Medulla oblongata (tissue), 1 donor: ENCODE results near the gene ROPN1L.
"Not testable (repeated sequence)": the region's sequence is repeated elsewhere in the genome, so short reads cannot be mapped to it uniquely, and the experiment has no call there.

Experiments used
- DNase-seq: peaks from one replicate; pipeline ENCODE4 v3.0.0-alpha.2; 2015; ENCODE audit errors: extremely low spot score

ROPN1L gene

GRCh38 chr5:10478436-10478835 is 36.8 kb downstream of the ROPN1L start:
- no peak for DNase-seq

GRCh38 chr5:10479154-10479721 is 37.6 kb downstream of the ROPN1L start:
- no peak for DNase-seq

GRCh38 chr5:10480237-10480985 is 38.7 kb downstream of the ROPN1L start:
- DNase-seq: no peak

- no peak for DNase-seq
Observed at GRCh38 chr5:10481241-10481935, 39.7 kb downstream of the ROPN1L start.

- no peak for DNase-seq
Observed at GRCh38 chr5:10482791-10483530, 41.3 kb downstream of the ROPN1L start.

GRCh38 chr5:10484774-10485141 is 43.1 kb downstream of the ROPN1L start:
- no peak for DNase-seq

- DNase-seq: no peak
Observed at GRCh38 chr5:10485142-10485795, 43.6 kb downstream of the ROPN1L start.

- no peak for DNase-seq
Observed at GRCh38 chr5:10485897-10486296, 44.2 kb downstream of the ROPN1L start.

GRCh38 chr5:10486511-10487344 is 45.0 kb downstream of the ROPN1L start:
- no peak for DNase-seq

GRCh38 chr5:10488144-10488543 is 46.5 kb downstream of the ROPN1L start:
- no peak for DNase-seq

GRCh38 chr5:10489810-10490426 is 48.2 kb downstream of the ROPN1L start:
- peak; percentile 17 for DNase-seq

- DNase-seq: no peak
Observed at GRCh38 chr5:10490927-10491672, 49.4 kb downstream of the ROPN1L start.

- DNase-seq: no peak
Observed at GRCh38 chr5:10491673-10492026, 50.0 kb downstream of the ROPN1L start.

GRCh38 chr5:10493884-10494283 is 52.2 kb downstream of the ROPN1L start:
- no peak for DNase-seq

GRCh38 chr5:10494497-10494896 is 52.8 kb downstream of the ROPN1L start:
- not testable (repeated sequence) for DNase-seq

- DNase-seq: no peak
Observed at GRCh38 chr5:10497554-10497953, 55.9 kb downstream of the ROPN1L start.

GRCh38 chr5:10498350-10498749 is 56.7 kb downstream of the ROPN1L start:
- no peak for DNase-seq

GRCh38 chr5:10499066-10499465 is 57.4 kb downstream of the ROPN1L start:
- no peak for DNase-seq

GRCh38 chr5:10499776-10500175 is 58.1 kb downstream of the ROPN1L start:
- DNase-seq: no peak

- no peak for DNase-seq
Observed at GRCh38 chr5:10500669-10501068, 59.0 kb downstream of the ROPN1L start.
